Skin of body (tissue), 2 donors: Measurements from ENCODE around the gene RRAGC. TPM values are rescaled to one million over a fixed set of nuclear protein-coding genes. Genes with fewer than 3 reads are reported as not detected.

Experiments
- DNase-seq: peaks from one replicate; lab custom pipeline; 2025; lab: John Stamatoyannopoulos, UW
- total RNA-seq: library from RNA; depleted of rRNA; stranded (reverse); fragments of >200 nt; gene quantifications from one replicate; pipeline ENCODE4 v1.2.3, GENCODE V29; 2014

Gene RRAGC, protein sequence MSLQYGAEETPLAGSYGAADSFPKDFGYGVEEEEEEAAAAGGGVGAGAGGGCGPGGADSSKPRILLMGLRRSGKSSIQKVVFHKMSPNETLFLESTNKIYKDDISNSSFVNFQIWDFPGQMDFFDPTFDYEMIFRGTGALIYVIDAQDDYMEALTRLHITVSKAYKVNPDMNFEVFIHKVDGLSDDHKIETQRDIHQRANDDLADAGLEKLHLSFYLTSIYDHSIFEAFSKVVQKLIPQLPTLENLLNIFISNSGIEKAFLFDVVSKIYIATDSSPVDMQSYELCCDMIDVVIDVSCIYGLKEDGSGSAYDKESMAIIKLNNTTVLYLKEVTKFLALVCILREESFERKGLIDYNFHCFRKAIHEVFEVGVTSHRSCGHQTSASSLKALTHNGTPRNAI
- total RNA-seq, result 26.8 TPM

DNA sequence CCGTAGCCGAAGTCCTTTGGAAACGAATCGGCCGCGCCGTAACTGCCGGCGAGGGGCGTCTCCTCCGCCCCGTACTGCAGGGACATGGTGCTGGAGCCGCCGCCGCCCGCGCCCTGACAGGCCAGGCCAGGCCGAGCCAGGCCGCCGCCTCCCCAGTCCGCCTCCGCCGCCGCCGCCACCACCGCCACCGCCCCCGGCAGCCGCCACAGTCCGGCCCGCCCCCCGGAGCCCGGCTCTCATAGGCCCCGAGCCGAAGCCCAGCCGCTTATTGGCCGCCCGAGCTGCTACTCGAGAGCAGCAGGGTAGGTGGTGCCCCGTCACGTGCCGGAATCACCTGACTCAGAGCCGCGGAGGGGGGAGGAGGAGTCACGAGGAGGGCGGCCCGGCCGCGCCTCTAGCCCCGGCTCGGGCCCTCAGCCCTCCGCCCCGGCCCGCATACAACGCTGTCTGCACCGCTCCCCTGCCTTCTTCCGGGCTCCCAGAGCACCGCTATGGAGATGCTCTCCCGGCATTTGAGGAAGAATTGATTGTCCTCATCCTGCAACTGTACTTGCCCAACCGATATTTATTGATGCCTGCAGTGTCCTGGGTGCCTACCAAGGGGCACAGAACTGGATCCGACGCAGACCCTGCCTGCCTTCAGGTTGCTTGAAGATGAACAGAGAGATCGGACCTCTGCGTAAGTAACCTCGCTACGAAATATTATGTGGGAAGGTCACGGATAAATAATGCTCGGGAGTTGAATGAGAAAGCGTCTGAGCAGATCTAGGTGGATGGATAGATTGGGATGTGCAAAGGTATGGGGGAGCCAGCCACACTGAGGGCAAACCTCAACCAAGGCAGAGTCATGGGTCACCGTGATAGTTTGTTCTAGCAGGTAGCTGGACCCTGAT, at the start of gene RRAGC:
Gene RRAGC (minus strand): TSS at position 212 of the 893 bp plus-strand sequence. CDS start 126 bp downstream, at position 86.
- DNase-seq, result peak; percentile 95

DNA sequence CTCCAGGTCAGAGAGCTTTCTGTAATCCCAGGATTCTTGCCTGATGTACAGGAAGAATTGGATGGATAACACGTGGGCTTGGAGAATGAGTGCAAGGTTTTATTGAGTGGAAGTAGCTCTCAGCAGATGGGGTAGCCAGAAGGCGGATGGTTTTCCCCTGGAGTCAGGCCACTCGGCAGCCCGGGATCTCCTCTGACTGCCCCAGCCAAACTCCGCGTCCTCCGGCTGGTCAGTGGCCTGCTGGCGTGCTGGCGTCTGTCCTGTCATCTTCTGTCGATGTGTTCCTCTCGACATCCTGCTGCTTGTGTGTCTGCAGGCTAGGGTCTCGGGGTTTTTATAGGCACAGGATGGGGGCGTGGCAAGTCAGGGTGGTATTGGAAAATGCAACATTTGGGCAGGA, 49.2 kb upstream of the RRAGC start:
- no peak for DNase-seq

DNA sequence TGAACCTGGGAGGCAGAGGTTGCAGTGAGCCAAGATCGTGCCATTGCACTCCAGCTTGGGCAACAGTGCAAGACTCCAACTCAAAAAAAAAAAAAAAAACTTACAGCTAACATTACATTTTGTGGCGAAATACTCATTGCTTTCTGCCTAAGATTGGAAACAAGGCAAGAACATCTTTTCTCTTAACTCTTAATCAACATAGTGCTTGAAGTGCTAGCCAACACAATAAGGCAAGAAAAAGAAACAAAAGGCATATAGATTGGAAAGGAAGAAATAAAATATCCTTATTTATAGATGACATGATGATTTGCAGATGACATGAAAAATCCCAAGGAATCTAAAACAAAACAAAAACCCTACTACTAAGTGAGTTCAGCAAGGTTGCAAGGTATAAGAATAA, 46.4 kb upstream of the RRAGC start:
- DNase-seq, result no peak

DNA sequence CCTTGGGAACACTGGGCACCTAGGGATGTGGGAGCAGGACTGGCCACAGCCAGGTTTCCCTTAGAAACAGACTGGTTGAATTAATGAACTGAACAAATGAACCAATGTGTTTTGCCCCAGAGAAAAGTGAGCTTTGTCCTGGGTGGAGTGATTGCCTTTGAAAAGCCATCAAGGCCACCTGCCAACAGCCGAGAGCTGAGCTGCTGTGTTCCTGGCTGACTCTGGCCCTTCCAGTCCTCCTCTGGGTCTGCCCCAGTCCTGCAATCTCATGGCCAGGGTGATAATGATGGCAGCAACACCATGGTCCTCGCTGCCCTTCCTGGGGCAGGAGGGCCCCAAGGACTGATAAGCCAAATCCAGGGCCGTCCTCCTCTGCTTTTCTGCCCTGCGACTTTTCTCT, 40.0 kb upstream of the RRAGC start:
- DNase-seq, result no peak

DNA sequence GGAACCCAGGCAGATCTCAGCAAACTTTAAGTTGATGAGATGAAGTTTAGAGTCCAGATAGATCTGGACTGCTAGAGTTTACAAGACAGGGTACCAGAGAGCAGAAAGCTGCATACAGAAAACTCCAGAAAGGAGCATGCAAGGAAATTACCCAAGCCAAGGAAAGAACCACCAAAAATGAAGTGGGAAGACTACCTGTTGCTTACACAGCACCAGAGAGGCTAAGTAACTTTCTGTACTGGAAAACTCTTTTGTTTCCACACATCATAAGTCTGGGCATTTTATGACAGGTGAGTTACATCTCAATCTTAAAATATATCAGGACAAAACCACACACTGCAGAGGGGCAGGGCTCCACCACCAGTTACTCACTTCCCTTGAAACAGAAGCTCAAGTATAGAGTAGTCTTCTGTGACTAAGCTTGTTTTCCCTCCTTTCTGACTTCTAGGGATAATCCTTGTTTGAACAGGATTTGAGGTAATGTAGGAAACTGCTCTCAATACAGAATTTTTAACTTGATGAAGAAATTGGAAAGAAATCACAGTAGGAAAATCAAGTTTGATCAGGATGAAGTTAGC, 39.2 kb upstream of the RRAGC start:
- DNase-seq, result no peak

DNA sequence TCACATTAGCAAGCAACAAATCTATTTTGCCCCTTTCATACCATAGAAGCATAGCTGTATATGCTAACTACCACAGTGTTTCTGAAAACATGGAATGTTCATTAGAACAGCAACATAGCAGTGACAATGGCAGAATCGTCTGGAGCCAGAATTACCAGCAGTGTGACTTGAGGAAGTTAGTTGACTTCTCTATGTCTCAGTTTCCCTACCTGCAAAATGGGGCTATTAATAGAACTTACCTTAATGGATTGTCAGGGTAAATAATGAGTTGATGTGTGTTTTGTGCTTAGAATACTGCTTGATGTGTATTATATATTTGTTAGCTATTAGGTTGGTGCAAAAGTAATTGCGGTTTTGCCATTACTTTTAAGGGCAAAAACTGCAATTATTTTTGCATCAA, 36.6 kb upstream of the RRAGC start:
- no peak for DNase-seq

DNA sequence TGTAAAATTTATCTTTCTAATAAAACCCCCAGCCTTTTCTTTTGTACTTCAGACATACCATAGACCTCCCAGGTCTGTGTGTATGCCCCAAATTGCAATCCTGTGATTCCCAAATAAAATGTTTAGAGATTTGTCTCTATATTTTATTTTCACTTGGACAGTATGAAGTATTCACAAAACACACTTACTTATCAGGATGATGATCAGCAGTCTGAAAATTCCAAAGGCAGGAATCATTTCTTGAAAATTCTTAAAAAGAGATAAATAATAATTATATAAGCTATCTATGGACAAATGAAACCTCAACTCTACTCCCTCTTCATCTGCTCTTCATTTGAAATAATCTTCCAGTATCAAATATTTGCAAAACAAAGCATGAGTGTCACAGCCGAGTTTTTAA, 33.4 kb upstream of the RRAGC start:
- DNase-seq, result no peak

DNA sequence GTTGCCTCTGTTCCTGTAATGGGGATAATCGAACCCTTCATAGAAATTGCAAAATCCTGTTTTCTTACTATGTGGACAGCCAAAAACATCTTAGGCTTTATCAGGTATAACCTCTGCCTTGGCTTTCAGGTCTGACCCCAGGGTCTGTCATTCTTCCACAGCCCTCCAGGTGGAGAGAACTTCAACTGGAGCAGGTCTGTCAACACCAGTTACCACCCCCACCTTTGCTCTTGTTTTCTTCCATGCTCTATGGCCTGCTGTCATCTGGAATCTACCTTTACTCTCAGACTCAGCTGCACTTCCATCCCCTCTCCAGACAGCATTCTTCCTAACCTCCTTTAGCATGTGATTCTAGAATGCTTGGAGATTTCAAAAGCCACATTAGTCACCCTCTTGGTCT, 32.2 kb upstream of the RRAGC start:
- no peak for DNase-seq

DNA sequence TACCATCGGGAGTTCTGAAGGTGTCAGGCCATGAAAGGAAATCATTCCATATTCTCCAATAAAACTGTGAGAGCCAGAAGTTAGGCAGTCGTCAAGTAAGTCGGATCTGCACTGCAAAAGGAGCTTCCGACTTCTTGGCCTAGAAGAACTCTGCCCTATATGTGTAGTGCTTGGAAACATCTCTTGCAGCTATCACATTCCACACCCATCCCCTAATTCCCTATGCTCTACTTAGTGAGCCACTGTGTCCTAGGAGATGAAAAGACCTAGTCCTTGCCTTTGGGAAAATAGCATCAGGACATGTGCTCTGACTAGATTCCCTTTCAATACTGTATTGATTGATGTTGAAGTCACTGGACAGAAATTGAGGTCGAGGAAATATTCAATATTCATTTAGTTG, 30.0 kb upstream of the RRAGC start:
- DNase-seq, result no peak

DNA sequence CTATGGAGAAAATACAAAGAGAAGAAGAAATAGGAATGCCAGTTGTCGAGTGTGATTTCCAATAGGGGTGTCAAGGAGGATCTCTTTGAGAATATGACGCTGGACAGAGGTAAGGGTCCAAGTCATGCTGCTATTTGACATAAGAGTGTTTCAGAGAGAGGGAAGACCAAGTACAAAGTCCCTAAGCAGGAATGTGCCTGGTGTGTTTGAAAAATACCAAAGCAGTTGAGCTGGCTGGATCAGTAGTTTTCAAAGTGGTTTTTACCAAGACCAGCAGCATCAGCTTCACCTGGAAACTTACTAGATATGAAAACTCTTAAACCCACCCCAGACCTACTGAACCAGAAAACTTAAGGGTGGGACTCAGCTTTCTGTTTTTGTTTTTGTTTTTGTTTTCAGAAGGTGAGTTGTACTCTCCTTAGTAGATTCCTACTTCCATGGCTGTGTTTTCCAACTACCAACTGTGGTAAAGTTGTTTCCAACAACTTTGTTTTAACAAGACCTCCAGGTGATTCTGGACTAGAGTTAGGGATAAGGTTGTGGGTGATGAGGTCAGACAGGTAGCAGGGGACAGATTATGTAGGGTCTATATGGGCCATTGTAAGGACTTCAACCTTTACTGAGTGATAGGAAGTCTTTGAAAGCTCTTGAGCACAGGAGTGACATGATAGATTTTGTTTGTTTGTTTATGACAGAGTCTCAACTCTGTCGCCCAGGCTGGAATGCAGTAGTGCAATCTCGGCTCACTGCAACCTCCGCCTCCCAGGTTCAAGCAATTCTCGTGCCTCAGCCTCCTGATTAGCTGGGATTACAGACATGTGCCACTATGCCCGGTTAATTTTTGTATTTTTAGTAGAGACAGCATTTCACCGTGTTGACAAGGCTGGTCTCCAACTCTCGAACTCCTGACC, 29.1 kb upstream of the RRAGC start:
- DNase-seq, result no peak

DNA sequence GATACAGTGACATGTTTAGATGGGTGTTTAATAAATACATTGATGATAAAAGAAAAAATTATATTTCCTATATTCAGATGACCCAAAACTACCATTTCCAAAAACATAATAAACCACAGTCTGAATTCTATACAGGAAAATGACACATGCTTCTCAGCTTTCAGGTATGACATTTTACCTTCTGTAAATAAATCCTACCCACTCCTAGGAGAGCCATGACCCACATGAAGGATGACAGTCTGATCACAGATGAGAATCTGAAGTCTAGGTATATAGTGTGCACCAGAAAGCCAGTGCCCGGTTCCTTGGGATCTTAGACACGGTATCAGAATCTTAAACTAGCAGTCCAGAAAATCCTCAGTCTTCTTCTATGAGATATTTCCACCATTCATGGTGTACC, 25.5 kb upstream of the RRAGC start:
- no peak for DNase-seq

DNA sequence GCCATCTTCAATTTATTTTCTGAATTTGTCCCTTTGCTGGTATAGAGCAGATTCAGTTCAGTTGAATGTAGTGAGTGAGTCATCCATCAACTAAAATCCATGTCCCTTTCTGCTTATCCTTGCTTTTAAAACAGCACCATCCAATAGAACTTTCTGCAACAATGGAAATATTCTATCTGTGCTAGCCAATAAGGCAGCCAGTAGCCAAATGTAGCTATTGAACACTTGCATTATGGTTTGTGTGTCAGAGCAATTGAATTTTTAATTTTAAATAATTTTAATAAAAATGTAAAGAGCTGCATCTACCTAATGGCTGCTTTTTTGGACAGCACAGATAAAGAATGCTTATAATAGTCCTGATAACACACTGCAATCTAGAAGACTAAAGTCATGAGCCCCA, 21.9 kb upstream of the RRAGC start, which contains the start of gene GJA9:
Gene GJA9 (minus strand): TSS at position 101 of the 400 bp plus-strand sequence. CDS start 5,489 bp downstream, outside the sequence.
- DNase-seq, result no peak

DNA sequence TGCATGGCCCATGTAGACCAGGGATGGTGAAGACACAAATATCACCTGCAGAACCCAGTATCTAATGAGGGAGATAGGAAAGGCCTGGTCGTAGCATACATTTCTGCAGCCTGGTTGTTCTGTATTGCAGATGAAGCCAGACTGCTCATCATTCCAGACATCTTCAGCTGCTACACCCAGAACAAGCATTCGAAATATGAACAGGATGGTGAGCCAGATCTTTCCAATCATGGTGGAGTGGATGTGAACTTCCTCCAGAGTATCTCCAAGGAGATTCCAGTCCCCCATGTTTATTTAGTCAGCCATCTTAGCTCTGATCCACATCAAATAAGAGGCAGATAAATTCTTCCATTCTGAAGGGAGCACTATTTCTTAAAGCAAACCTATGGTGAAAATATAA, 16.2 kb upstream of the RRAGC start:
- DNase-seq, result no peak

DNA sequence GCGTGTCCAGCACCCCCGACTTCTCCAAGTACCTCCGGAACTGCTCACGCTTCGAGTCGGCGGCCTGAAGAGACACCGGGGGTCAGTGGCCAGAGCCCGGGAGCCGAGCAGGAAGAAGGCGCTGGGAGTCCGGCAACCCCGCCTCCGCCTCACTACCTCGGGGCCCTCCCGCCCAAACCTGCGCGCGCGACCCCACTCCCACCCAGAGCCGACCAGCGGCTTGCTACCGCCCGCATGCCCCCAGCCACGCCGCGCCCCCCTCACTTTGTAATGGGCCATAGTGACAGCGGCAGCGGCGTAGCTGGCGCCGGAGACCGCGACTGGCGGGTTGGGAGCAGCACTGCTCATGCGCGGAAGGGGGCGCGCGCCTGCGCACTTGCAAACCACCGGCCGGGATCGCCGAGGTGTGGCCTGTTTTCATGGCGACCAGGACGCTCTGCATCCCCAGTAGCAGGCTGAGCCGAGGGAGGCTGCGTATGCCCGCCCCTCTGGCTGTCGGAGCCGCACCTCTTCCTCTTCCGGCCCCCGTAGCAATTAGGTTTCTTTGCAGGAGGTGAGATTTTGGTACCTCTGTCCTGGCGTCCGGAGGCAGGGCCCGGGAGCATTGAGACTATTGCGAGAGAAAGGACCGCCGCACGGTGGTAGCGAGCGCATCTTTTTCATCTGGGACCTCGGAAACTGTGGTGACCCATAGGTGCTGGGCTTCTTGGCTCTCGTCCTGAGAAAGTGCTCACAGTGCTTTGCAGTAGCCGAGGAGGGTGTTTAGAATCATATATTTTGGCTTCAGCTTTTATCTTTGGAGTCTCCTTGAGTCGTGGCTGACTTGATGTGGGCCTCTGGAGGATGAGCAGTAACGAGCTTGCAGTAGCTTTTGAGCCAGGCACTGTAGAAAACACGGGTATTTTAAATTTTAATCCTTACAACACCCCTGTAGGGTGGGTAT, 13.7 kb upstream of the RRAGC start, which contains the start of gene MYCBP:
Gene MYCBP (minus strand): TSS at position 322 of the 943 bp plus-strand sequence. CDS start 43 bp downstream, at position 279.
- peak; percentile 95 for DNase-seq

DNA sequence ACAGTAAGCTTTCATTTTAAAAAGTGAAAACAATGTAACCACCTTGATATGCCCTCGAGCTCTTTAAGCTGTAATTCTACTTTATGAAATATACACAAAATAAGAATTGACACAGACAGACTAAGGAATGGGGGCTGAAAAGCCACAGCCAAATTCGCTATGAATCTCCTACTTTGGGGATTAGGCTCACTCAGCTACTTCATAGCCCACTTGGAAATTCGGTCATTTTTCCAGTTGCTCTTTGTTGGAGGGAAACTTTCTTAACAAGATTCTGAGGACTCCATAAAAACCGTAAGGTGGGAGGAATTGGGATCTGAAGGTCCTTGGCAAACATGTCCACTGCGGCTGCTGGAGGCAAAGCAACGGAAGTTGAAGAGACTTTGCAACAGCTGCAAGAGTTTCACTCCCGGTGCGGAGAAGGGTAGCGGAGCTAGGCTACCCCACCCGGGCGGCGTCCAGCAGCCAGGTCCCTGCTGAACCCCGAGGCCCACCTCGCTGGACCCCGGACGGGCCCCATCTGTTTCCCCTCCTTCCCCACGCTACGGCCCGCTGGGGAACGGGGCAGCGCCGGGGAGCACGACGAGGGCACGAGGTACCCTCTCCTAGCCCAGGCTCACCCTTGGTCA, 12.9 kb upstream of the RRAGC start:
- no peak for DNase-seq

DNA sequence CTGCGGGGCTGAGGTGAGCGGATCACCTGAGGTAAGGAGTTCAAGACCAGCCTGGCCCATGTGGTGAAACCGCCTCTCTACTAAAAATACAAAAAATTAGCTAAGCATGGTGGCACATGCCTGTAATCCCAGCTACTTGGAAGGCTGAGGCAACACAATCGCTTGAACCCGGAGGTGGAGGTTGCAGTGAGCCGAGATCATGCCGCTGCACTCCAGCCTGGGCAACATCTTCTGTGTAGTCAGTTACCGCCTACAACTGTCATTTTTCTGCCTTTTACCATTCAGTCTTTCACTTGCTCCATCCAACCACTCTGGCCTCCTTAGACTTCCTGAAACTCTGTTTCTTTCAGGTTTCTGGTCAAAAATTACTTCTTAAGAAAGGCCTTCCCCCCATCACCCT, 11.4 kb upstream of the RRAGC start:
- DNase-seq, result no peak

DNA sequence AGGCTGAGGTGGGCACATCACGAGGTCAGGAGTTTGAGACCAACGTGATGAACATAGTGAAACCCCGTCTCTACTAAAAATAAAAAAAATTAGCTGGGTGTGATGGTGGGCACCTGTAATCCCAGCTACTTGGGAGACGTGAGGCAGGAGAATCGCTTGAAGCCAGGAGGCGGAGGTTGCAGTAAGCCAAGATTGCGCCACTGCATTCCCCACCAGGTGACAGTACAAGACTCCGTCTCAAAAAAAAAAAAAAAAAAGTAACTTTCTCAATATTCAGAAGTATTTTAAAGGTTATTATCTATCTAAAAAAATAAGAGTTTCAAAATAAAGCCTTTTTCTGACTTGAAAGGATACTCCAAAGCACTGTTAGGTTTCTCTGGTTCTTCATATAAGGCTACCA, 7.6 kb upstream of the RRAGC start:
- DNase-seq, result no peak

DNA sequence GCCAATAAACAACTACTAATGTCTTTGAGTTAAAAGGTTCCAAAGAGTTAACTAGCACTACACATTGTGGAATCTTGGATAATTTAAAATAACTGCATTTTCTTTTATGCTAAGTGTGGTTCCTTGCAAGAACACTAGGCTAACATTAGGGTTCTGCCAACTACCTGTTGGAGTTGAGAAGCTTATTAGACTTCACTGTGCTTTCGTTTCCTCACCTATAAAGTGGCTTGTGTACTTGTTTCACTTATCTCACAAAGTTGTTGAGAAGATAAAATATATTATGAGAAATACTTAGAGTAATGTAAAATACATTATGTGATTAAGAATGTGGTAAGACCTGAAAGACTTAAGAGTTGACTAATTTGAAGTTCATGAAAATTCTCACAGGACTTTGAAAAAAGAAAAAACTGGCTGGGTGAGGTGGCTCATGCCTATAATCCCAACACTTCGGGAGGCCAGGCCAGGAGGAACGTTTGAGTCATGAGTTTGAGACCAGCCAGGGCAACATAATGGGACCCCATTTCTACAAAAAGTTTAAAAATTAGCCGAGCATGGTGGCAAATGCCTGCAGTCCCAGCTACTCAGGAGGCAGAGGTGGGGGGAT, 5.6 kb upstream of the RRAGC start:
- no peak for DNase-seq

DNA sequence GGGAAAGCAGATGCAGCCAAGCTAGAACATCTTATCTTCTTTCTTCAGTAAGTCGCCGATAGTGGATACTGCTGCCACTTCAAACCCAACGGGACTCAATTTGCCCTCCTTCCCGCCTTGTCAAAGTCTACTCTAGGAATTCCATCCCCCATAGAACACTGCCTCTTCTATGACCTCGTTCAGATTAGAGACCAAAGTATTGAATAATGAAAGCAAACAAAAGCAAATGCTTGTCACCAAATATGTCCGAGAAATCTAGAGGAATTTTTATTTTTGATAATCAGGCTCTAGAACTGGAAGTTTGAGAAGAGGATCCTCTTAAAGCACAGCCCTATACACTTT, 853 bp upstream of the RRAGC start:
- no peak for DNase-seq
